T follicular helper cell (primary cell): ENCODE data around the gene ADAMTSL1.

Experiments
- DNase-seq: peaks from one replicate; pipeline ENCODE4 v3.0.0-alpha.2; 2020; ENCODE audit warnings: low read depth

The ADAMTSL1 gene

DNA sequence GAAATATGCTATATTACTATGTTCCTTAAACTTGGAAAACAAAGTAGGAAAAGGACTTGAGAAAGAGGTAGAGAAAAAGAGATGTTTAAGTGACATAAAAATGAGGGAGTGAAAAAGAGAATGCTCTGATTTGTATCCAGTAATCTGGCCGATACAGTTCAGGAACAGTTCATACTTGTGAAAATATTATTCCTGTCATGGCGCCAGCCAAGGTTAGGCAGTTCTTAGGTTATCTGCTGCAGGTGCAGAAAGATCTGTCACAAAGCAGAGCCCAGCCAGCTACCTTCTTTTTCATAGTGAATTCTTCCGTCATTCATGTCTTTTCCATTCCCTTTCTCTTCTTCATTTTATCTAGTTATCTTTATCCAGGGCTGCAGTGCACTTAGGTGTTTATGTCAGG, 256.3 kb downstream of the ADAMTSL1 start:
- no peak for DNase-seq

DNA sequence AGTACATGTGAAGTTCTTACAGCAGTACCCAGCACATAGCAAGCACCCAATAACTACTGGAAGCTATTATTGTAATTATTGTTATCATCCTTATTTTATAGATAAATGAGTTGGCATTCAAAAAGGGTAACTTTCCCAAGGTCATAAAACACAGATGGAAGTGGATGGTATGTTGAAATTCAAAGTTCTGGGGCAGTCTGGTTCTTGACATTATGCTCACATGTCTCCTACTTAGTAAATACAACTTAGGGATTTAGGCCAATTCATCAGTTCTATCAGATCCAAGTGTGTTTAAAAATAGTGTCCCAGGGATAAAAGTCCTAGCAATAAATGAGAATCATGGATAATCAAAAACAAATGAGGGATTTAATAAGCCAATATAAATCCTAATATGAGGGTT, 265.2 kb downstream of the ADAMTSL1 start:
- DNase-seq: no peak

DNA sequence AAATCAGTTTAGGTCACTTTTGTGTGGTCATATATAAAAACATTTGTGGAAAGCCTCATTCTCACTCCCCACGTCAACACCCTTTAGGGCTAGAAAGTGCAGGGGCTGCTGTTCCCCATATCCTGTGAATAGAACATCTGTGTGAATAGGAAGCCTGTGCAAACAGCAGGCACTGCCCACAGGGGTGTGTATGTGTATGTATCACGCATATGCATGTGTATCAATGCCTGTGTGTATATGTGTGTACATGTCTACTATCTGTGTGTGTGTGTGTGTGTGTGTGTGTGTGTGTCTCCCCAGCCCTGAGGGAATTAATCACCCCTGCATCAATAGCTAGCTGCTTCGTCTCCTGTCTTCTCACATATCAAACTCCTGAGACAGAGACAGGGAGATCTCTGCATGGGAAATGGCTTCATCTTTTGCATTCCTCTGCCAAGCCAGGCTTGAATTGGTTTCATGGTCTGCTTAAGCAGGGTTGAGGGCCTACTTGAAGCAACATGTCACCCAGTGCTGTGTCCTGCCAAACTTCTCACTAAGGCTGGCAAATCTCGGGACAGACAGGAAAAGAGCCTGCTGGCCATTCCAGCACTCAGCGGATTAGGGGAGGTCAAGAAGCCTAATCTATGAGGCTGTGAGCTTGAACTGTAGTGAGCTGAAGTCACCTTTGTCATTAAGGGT, 265.8 kb downstream of the ADAMTSL1 start:
- no peak for DNase-seq

DNA sequence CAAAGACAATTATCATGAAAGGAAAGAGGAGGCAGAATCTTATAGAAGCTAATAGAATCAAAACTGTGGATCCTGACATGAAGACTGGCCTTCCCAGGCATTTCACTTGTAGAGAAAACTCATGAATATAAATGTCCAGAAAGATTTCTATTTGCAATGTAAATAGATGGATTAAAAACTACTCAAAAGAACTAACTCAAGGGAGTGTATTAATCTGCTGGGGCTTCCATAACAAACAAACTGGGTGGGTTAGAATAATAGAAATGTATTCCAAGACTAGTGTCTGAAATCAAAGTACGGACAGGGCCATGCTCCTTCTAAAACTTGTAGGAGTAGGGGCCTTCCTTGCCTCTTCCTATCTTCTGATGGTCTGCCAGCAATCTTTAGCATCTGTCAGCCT, 267.4 kb downstream of the ADAMTSL1 start:
- no peak for DNase-seq

DNA sequence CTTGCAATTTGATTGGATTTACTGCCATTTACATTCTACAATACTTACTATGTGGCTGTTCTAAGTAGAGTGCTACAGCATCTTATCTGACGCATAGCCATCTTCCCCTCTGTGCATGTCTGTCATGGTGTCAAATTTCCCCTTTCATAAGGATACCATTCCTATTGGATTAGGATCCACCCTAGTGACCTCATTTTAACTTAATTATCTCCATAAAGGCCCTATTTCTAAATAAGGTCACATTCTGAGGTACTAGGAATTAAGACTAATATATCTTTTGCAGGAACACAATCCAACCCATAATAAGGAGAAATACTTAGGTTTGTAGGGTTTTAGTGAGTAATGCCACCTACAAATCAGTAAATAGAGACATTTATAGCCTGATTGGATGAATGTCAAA, 268.0 kb downstream of the ADAMTSL1 start:
- no peak for DNase-seq

DNA sequence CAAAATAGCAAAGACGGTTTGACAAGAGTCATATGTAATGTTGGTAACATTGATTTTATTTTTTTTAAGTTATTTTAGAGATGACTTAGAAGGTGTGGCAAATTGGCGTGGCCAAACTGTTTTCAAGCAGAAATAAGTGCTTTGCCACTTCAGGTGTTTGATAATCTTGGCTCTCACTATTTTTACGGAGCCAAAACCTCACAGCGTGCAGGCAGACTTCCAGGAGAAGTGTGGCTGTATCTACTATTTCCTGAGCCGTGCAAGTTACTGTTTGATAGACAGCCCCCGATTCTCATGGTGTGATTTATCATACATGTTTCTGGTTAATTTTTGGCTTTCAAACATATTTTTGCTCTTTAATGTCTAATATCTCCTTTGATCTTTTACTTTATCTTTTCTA, 269.5 kb downstream of the ADAMTSL1 start:
- DNase-seq: no peak

DNA sequence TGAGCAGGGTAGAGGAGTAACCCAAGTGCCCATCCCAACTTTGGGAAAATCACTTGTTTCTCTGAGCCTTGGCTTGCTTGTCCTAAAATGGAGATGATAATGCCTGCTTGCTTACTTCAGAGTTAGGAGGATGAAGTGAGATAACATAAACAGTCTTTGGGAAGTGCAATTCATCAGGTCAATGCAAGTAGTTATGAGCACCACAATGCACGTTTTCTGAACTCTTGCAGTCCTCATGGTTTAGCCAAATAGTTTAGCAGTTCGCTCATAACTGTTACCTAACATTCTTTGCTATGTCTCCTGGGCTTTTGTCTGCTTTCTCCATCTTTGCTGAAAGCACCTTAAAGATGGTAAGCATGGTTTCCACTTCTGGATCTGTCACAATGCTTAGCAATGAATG, 270.0 kb downstream of the ADAMTSL1 start:
- no peak for DNase-seq

DNA sequence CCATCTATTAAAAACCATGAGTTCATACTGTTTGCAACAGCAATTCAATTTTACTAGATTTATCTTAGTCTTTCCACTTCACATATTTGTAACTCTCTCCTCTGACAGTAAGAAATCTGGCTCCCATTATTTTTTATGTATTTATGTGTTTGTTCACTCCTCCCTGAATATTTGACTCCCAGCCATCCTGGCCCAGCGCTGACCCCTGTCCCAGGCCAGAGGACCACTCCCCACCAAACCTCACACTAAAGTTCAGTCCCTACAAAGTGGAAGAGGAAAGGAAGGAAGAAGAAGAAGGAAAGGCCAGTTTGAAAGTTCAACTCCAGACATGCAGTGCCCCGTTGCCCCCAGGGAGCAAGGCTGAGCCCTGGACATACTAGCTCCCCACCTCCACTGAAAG, 271.8 kb downstream of the ADAMTSL1 start:
- DNase-seq: no peak

DNA sequence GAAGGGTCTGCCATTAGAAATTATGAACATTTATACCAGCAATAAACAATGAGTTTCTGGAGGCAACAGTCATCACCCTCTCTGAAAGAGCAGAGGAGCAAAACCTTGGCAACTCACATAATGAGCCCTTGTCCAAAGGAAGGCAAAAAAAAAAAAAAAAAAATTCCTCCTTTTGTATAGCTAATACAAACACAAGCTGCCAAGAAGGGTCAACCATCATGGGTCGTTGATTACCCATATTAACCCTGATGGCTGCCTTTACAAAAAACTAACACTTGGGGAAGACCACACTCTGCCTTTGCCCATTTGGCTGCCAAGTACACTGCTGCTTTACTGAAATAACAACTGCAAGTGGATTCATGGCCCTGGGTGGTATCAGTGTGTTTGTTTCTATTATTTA, 272.7 kb downstream of the ADAMTSL1 start:
- DNase-seq: no peak

DNA sequence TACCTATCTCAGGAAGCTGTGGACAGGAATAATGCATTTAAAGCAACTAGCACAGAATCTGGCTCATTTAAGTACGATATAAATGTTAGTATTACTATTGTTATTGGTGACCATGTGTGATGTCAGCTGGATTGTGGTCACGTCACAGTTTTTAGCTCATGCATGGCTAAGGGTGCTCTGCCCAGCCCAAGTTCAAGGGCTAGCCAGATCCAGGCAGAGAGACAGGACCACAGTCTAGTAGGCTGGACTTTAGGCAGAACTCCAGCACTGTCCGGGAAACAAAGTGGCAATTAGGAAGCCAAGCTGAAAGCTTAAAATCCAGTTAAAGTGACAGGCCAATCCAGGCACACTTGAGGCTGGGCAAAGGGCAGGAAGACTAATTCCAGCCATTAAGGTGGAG, 273.6 kb downstream of the ADAMTSL1 start:
- DNase-seq: no peak

DNA sequence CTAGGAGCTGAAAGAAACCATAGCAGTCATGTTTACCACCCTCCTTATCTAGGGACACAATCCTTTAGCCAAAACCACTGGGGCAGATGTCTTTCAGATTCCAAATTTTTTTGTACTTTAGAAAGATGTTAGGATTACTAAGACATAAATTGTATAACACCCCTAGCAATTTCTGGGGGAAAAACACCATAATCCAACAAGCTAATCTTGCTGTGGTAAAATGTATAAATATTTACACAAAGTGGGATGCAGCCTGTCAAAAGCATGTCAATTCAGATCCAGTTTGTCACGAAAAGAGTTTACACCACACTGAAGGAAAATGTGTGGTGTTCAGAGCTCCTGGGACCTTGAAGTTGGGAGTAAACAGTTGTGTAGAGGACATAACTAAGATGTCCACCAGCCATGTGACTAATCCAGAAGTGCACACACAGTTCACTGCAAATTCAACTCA, 274.3 kb downstream of the ADAMTSL1 start:
- no peak for DNase-seq

DNA sequence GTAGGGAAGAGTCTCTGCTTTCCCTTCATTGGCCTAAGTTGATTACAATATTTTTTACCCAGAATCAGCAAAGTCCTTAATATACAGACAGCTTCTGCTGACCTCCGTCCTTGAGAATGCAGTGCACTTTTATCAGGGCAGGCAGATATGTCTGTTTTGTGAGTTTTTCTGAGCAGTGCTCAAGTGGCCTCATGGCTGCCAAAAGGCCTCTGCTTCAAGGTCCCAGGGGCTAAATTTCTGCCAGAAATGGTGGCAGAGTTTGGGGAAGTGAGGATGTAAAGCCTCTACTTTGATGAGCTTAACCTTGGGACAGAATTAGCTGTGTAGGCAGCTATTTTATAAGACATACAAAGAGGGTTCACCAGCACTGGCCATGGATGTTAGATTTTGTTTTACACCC, 275.8 kb downstream of the ADAMTSL1 start:
- no peak for DNase-seq

DNA sequence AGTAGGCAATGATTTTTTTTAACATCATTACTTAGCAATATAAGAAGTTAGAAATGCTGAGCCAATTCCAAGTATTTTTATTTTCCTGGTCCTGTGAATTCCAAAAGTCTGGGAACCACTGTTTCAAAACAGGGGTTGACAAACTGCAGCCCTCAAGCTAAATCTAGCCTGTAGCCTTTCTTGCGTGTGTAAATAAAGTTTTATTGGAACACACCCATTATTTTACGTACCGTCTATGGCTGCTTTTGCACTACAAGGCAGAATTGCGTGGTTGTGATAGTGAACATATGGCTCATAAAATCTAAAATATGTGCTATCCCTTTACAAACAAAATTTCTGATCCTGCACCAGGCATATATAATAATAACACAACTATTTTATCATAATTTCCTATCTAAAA, 280.0 kb downstream of the ADAMTSL1 start:
- DNase-seq: no peak

DNA sequence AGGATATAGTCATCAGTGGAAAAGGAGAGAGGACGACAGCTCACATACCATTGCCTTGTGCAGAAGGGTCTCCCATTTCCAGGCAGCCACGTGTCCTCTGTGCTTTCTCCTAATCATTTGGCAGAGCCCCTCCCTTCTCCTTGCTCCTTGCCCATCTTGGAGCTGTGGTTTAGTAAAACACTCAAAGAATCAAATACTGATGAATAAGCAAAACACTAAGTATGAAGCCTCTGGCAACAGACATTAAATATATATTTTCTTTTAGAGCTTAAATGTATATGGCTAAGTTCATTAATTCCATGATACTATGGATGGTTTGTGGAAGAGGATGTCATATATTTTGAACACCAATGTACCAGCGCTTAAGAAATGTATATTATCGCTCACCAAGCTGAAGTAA, 280.6 kb downstream of the ADAMTSL1 start:
- no peak for DNase-seq

DNA sequence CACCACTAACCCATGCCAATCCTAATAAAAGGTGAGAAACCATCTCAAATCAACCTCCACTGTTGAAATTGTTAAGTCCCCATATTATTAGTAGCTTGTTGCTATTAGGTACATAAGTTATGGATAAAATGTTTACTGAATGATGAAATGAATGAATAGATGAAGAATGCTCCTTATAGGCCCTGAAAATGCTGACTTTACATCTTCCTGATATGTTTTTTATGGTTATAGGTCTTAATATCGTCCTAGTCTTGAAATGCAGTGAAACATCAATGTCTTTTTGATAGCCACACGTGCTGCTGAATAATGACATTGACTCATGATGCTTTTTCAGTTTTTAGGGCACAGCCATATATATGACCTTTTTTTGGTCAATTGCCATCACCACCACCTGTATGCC, 281.3 kb downstream of the ADAMTSL1 start:
- no peak for DNase-seq

DNA sequence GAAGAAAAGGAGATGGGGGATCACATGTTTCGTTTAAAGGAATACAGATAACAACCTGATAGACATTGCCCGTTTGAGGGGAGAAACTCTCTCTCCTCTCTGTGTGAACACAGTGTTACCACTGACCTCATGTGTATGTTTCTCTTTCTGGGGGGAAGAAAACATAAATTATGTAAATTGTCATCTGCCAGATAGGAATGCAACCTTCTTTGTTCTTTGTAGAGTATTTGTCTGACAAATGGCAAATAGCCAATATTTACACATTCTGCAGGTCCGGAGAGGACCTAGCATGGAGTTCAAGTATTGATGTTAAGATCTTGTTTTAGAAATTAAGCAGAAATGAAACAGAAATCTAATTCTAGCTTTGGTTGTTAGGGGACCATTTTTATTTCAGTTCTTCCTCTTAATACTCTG, 282.8 kb downstream of the ADAMTSL1 start:
- DNase-seq: no peak

DNA sequence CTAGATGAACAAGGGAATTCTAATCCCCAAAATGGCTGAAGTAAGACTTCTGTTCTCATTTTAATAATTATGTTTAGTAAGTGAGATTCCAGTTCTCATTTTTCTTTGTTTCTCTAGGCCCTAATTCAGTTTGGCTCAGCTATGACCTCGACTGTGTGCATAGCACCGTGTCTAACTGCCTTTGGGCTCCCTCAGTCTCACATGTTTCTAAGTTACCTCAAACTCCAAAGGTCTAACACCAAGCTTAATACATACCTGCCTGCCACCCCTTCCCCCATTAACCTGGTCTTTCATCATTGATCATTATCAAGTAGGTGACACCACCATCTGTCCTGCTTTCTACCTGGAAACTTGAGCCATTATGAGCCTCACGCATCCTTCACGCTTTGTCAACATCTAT, 285.9 kb downstream of the ADAMTSL1 start:
- DNase-seq: no peak

DNA sequence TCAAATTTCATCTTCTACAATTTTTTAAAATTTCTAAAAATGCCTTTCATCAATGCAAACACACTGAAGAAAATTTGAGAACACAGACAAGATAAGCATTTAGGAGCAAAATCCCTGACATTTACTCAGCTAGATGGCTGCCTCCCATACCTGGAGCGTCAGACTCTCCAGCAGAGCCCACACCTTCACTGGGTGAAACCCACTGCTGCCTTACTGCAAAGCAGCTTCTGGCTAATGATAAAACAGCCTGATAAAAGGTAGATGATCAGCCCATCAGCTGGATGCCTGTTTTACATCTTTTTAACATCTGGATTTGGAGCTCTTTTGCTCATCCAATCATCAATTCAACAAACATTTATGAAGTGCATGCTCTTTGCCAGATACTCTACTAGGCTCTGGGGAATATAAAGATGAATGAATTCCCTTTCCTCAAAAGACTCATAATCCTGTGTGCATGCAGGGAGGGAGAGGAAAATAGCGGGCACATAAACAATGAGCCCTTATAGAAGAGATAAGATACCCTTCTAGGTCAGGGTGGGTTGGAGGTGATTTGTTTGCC, 287.9 kb downstream of the ADAMTSL1 start:
- DNase-seq: no peak

DNA sequence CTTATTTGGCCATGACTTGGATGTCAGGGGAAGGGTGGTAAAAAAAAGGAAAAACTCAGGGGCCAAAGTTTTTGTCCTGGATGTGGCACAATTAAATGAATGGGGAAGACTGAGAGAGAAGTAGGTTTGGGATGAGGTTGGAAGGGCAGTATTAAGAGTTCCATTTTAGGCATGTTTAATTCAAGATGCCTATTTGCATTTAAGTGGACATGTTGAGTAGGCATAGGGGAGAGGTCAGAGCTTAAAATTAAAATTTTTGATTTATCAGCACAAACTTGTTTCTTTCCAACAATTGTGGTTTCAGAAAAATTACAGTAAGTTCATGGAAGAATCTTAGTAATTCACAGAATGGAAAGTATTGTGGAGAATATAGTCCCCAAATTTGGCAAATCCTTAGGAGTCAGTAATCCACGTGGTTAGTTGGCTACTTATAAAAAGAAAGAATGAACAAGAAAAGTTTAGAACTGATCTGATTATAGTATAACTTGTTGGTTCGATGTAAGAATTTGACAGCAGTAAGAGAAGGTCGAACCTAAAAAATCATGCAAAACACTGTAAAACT, 293.1 kb downstream of the ADAMTSL1 start:
- DNase-seq: no peak

DNA sequence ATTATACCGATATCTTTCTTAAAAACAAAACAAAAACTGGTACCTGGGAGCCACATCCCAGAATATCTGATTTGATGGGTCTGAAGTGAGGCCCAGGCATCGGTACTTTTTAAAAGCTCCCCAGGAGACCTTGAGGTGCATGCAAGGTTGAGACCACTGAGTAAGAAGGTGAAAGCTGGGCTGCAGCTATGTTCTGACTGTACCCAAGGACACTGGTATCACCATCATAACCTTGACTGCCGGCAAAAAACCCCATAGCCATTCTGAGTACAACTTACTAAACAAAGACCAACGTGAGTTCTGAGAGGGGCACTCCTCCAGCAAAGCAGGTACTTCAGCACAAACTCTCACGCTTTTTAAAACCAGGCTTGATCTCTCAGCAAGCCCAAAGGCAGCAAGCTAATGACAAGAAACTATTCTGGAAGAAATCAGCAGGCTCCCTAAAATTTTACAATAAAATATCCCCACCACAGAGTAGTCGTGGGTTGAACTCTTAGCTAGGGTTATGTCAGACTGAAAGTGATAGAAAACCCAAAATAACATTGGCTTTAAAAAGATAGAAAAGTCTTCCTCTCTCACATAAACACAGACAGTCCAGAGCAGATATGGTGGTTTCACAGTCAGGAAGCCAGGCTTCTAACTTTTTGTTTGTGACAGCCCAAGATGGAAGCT, 295.1 kb downstream of the ADAMTSL1 start:
- DNase-seq: no peak

DNA sequence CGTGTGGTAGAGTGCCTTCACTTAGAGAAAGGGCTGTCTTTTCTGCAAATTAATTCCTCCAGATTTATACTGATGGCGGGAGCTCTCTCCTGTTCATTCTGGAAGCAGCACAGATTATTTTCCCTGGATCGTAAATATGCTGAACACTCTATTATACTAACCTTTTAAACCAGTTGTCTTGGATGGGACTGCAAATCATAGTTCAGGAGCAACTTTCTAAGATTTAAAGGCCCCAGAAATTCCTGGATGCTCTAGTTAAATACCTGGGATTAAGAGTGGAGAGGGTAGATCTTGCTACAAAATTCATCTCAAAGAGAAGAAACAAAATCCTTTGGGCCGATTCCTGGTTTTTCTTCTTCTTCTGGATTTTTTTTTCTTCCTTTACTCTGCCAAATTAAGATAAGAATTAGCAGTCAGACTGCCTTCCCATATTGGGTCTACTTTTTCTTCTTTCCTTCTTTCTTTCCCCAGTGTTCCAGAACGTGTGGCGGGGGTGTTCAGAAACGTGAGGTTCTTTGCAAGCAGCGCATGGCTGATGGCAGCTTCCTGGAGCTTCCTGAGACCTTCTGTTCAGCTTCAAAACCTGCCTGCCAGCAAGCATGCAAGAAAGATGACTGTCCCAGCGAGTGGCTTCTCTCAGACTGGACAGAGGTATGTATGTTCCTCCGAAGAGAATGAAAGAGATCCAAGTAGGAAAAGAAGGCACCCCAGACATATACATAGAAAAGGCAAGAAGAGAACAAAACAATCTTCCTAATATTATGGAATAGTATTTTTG, 296.4 kb downstream of the ADAMTSL1 start:
- DNase-seq: no peak

DNA sequence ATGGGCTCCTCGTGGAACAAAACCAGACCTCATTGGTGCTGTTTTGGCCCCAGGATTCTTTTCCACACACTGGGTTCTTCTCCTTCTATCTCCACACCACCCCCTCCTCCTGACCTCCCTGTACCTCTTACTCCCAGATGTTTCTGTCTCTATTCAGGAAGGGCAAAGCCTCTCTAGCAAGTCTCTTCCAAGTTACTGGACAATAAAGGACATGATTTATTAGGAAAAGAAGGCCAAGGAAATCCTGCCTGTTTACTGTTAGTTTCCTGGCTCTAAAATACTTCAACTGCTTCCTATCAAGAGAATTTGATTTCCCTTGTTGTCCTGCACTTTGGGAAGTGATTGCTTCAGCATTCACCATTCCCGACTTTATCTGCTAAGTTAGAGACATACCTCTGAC, 297.1 kb downstream of the ADAMTSL1 start:
- no peak for DNase-seq

DNA sequence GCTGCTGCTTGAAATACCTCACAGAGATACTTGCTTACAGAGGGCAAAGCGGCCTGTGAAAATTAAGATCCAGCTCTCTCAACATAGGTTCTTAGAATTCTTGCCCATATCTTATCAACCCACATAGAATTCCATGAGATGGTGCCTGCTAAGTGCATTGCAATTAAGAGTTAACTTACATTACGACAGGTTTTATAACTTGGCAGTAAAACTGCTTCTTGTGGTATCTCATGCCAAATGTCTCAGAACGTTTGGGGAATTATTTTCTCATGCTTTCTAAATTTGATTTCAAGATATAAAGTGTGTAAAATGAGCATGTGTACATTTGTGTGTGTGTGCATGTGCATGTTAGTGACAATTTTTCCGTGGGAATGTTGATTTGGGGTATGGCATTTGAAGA, 297.8 kb downstream of the ADAMTSL1 start:
- DNase-seq: no peak
